Fibroblast of pulmonary artery (primary cell): ENCODE data around the gene MARCHF10.

ENCODE experiments used
- DNase-seq: peaks from one replicate; pipeline ENCODE4 v3.0.0-alpha.2; 2010; ENCODE audit warnings: low read depth
- H3K4me3 ChIP-seq: replicated peaks from 2 replicates; pipeline ENCODE4 v1.5.1; 2011; ENCODE audit warnings: low read depth, mild to moderate bottlenecking, control low read depth, low read length, moderate library complexity
- CTCF ChIP-seq: IDR thresholded peaks from 2 replicates; pipeline ENCODE4 v1.5.1; 2011; ENCODE audit warnings: mild to moderate bottlenecking, control low read depth, low read length, inconsistent platforms; ENCODE audit errors: missing control alignments

Gene MARCHF10

GRCh38 chr17:62705778-62706597, 102.1 kb downstream of the MARCHF10 start:
- peak; percentile 41 for DNase-seq
- TF ChIP-seq CTCF = no peak
- peak overlapping the region; percentile 58 for H3K4me3 ChIP-seq

GRCh38 chr17:62705156-62705777, 102.8 kb downstream of the MARCHF10 start:
- peak overlapping the region; percentile 58 for H3K4me3 ChIP-seq
- DNase-seq = peak; percentile 43

GRCh38 chr17:62704381-62704971, 103.6 kb downstream of the MARCHF10 start:
- H3K4me3 ChIP-seq = peak overlapping the region; percentile 58
- peak; percentile 39 for DNase-seq
- no peak for TF ChIP-seq CTCF

More at GRCh38 chr17:62705156-62705777, 102.8 kb downstream of the MARCHF10 start:
- no peak for TF ChIP-seq CTCF

- peak; percentile 62 for DNase-seq
- peak overlapping the region; percentile 58 for H3K4me3 ChIP-seq
- TF ChIP-seq CTCF = peak; percentile 45
Observed at GRCh38 chr17:62703776-62704380, 104.2 kb downstream of the MARCHF10 start.

- no peak for DNase-seq
- TF ChIP-seq CTCF = no peak
- peak overlapping the region; percentile 58 for H3K4me3 ChIP-seq
Observed at GRCh38 chr17:62703261-62703775, 104.8 kb downstream of the MARCHF10 start.

GRCh38 chr17:62702746-62703260, 105.3 kb downstream of the MARCHF10 start:
- TF ChIP-seq CTCF = no peak
- no peak for DNase-seq
- no peak overlapping the region for H3K4me3 ChIP-seq
